GM12878 (cell line): ENCODE data around the gene NR2F1-AS1. TPM values are rescaled to one million over a fixed set of nuclear protein-coding genes. Genes with fewer than 3 reads are reported as not detected.

Source experiments
- ATAC-seq: fragments of 200-7000 bp; cut with Tn5 transposase; 3 replicates; pipeline ENCODE4 v1.9.1; 2020; ENCODE audit warnings: mild to moderate bottlenecking, moderate library complexity
- BruUV-seq: library from RNA; stranded (reverse); fragments of 400-500 nt; replicated peaks from 2 replicates; lab custom pipeline; 2021; lab: Mats Ljungman, UMichigan
- CTCF ChIA-PET: fragments of 300-600 bp; sonication (Branson Sonifier 250); formaldehyde crosslinking; extraction: SDS; loops from one replicate; lab custom pipeline; 2021; ENCODE audit warnings: inconsistent platforms; lab: Yijun Ruan, JAX
- POLR2A ChIA-PET: fragments of 350-600 bp; formaldehyde crosslinking; extraction: SDS; loops from one replicate; lab custom pipeline; 2021; ENCODE audit warnings: inconsistent platforms; lab: Charles Lee
- RAD21 ChIA-PET: fragments of 300-600 bp; sonication (Branson Sonifier 250); formaldehyde crosslinking; loops from one replicate; lab custom pipeline; 2023; ENCODE audit warnings: antibody characterized with exemption; ENCODE audit not compliant: unreplicated experiment; lab: Charles Lee
- SMC1A ChIA-PET: fragments of 300-600 bp; sonication (Branson Sonifier 250); formaldehyde crosslinking; loops from one replicate; lab custom pipeline; 2023; ENCODE audit not compliant: unreplicated experiment, uncharacterized antibody; lab: Charles Lee
- DNase-seq: peaks from one replicate; pipeline ENCODE4 v3.0.0-alpha.2; 2011; ENCODE audit warnings: low read depth, low spot score
- FAIRE-seq: peaks from 3 replicates; lab custom pipeline; 2011; peaks lifted over from hg19 to GRCh38; lab: Jason Lieb, UNC
- H2AFZ ChIP-seq: 2 replicates; pipeline ENCODE4 v1.6.0; 2011; ENCODE audit warnings: low read depth, low read length, control low read depth; ENCODE audit not compliant: control insufficient read depth
- H3K27ac ChIP-seq: 2 replicates; pipeline ENCODE4 v1.5.1; 2011; ENCODE audit warnings: control low read depth; ENCODE audit not compliant: control insufficient read depth, insufficient read depth
- H3K27me3 ChIP-seq, 2 experiments: replicated peaks in 1 of 2; 2 replicates each; pipeline versions ENCODE4 v1.6.0 to v1.6.1; 2011; ENCODE audit warnings: low read length in 1 of 2; ENCODE audit not compliant: control insufficient read depth in 2 of 2, insufficient read depth in 2 of 2
- H3K36me3 ChIP-seq, 2 experiments: 2 replicates each; pipeline ENCODE4 v1.5.1; 2011; ENCODE audit warnings: low read length in 1 of 2; ENCODE audit not compliant: control insufficient read depth in 2 of 2, insufficient read depth in 2 of 2
- H3K4me1 ChIP-seq: 2 replicates; pipeline ENCODE4 v1.6.1; 2011; ENCODE audit warnings: mild to moderate bottlenecking, low read length, moderate library complexity, mixed read lengths; ENCODE audit not compliant: control insufficient read depth, insufficient read depth
- H3K4me2 ChIP-seq: 2 replicates; pipeline ENCODE4 v1.6.0; 2011; ENCODE audit warnings: control low read depth; ENCODE audit not compliant: control insufficient read depth, insufficient read depth
- H3K4me3 ChIP-seq: fragments of 200-600 bp; sonication (generic); 2 replicates; pipeline ENCODE4 v1.5.1; 2016
- H3K79me2 ChIP-seq: 2 replicates; pipeline ENCODE4 v1.6.0; 2011; ENCODE audit warnings: low read length; ENCODE audit not compliant: control insufficient read depth, insufficient read depth
- H3K9ac ChIP-seq: 2 replicates; pipeline ENCODE4 v1.8.0; 2011; ENCODE audit warnings: low read length, control low read depth, mixed read lengths; ENCODE audit not compliant: control insufficient read depth, insufficient read depth
- H3K9me3 ChIP-seq: replicated peaks from 3 replicates; pipeline ENCODE4 v1.5.1; 2011; ENCODE audit warnings: mild to moderate bottlenecking, low read length; ENCODE audit not compliant: control insufficient read depth, insufficient read depth
- H4K20me1 ChIP-seq: 2 replicates; pipeline ENCODE4 v1.6.0; 2011; ENCODE audit not compliant: control insufficient read depth, insufficient read depth
- BMI1 ChIP-seq: fragments of 450-650 bp; IDR thresholded peaks from 2 replicates; pipeline ENCODE4 v1.6.1; 2016; ENCODE audit warnings: mild to moderate bottlenecking, moderate library complexity, borderline replicate concordance
- CREB1 ChIP-seq: IDR thresholded peaks from 2 replicates; pipeline ENCODE4 v1.6.1; 2012; ENCODE audit warnings: low read depth, mild to moderate bottlenecking, inconsistent platforms
- FOXK2 ChIP-seq: fragments of 450-650 bp; IDR thresholded peaks from 2 replicates; pipeline ENCODE4 v1.6.1; 2017; ENCODE audit warnings: mild to moderate bottlenecking, moderate library complexity
- IRF3 ChIP-seq: fragments of 450-650 bp; IDR thresholded peaks from 2 replicates; pipeline ENCODE4 v1.6.1; 2014; ENCODE audit warnings: mild to moderate bottlenecking
- KAT2A ChIP-seq: conservative IDR thresholded peaks from 2 replicates; pipeline ENCODE4 v1.6.1; 2011; ENCODE audit warnings: low read depth, low read length; ENCODE audit not compliant: control insufficient read depth
- MEF2A ChIP-seq: IDR thresholded peaks from 2 replicates; pipeline ENCODE4 v1.6.1; 2011; ENCODE audit warnings: low read depth, mild to moderate bottlenecking, low read length, moderate library complexity; ENCODE audit not compliant: insufficient read depth
- PAX8 ChIP-seq: fragments of 450-650 bp; IDR thresholded peaks from 2 replicates; pipeline ENCODE4 v1.6.1; 2017; ENCODE audit warnings: mild to moderate bottlenecking, moderate library complexity
- PML ChIP-seq: IDR thresholded peaks from 2 replicates; pipeline ENCODE4 v1.6.1; 2012; ENCODE audit warnings: low read length, inconsistent platforms
- POLR2A ChIP-seq: IDR thresholded peaks from 2 replicates; pipeline ENCODE4 v1.6.1; 2011; ENCODE audit warnings: low read depth, mild to moderate bottlenecking, low read length
- PRDM15 ChIP-seq: fragments of 450-650 bp; formaldehyde crosslinking; IDR thresholded peaks from 2 replicates; pipeline ENCODE4 v1.4.0; 2020; ENCODE audit warnings: mild to moderate bottlenecking, moderate library complexity
- SPI1 ChIP-seq: IDR thresholded peaks from 2 replicates; pipeline ENCODE4 v1.6.1; 2011; ENCODE audit warnings: low read depth, mild to moderate bottlenecking, low read length, moderate library complexity, borderline replicate concordance; ENCODE audit not compliant: insufficient read depth
- TCF7 ChIP-seq: IDR thresholded peaks from 2 replicates; pipeline ENCODE4 v1.6.1; 2014; ENCODE audit warnings: antibody characterized with exemption, borderline replicate concordance
- WRNIP1 ChIP-seq: IDR thresholded peaks from 2 replicates; pipeline ENCODE4 v1.6.1; 2011; ENCODE audit warnings: low read depth, low read length, improper control_type of control experiment, borderline replicate concordance
- YBX1 ChIP-seq: fragments of 450-650 bp; IDR thresholded peaks from 2 replicates; pipeline ENCODE4 v1.6.1; 2016; ENCODE audit warnings: antibody characterized with exemption
- ZBTB40 ChIP-seq: fragments of 450-650 bp; IDR thresholded peaks from 2 replicates; pipeline ENCODE4 v1.6.1; 2016; ENCODE audit warnings: mild to moderate bottlenecking, moderate library complexity, borderline replicate concordance
- ZNF207 ChIP-seq: fragments of 450-650 bp; IDR thresholded peaks from 2 replicates; pipeline ENCODE4 v1.6.1; 2014; ENCODE audit warnings: antibody characterized with exemption, mild to moderate bottlenecking, borderline replicate concordance
- WGBS: methylation state at CpG from one replicate; pipeline ENCODE4 v1.1.6; 2016; ENCODE audit warnings: low lambda C conversion rate; ENCODE audit not compliant: insufficient replicate concordance, insufficient coverage; ENCODE audit errors: missing lambda C conversion rate; 5-methylcytosine and 5-hydroxymethylcytosine counted together
- in situ Hi-C: fragments of 300-500 bp; cut with MboI; formaldehyde crosslinking; loops from 9 replicates; pipeline ENCODE4 v1.14.3; 2018; ENCODE audit warnings: mixed read lengths
- intact Hi-C: fragments of 100-400 bp; cut with micrococcal nuclease; formaldehyde crosslinking; loops from one replicate; pipeline ENCODE4 v1.14.2; 2022; ENCODE audit not compliant: unreplicated experiment
- polyA plus RNA-seq, 11 experiments: library from polyadenylated mRNA; depleted of rRNA in 4 of 11; unstranded in 6 of 11; stranded (reverse) in 5 of 11; fragments of >200 nt; fragmentation: Nextera tagmentation in 4 of 11; fragmentation: Illumina TruSeq in 1 of 11; extraction: Ambion mirVana in 4 of 11; extraction: Trizol in 1 of 11; gene quantifications; 1 replicate in 1 of 11; 2 replicates in 10 of 11; pipeline versions ENCODE4 v1.2.1 to v1.2.3, GENCODE V29; 2011 to 2016; ENCODE audit warnings: inconsistent platforms in 2 of 11, missing spikeins in 2 of 11, low read depth in 1 of 11
- total RNA-seq, 4 experiments: library from RNA; depleted of rRNA in 3 of 4; stranded (reverse); fragments of >200 nt in 3 of 4; fragmentation: Illumina TruSeq in 1 of 4; extraction: Trizol in 1 of 4; gene quantifications; 2 replicates each; pipeline versions ENCODE4 v1.2.1 to v1.2.3, GENCODE V29; 2013 to 2021

Gene NR2F1-AS1
- total and polyA plus RNA-seq, 10 of the 15 experiments (the other 5 are each of a cell fraction or from before 2014, with no cell fraction given): 0.11 to 0.85 (median 0.27) TPM

- TF ChIP-seq PRDM15 (CRISPR knock-in tag): no peak
- TF ChIP-seq CREB1: no peak
- TF ChIP-seq WRNIP1: no peak
These were observed 159.0 kb downstream of the NR2F1-AS1 start (continued) for GRCh38 chr5:93421987-93422401.

GRCh38 chr5:93421468-93421867, 159.6 kb downstream of the NR2F1-AS1 start:
- CTCF ChIA-PET: no interaction called here
- in situ Hi-C loops (no loop called here), intact Hi-C loops (no loop called here)
- ATAC-seq (no peak), DNase-seq (no peak), FAIRE-seq (no peak)
- Histone ChIP-seq H3K9me3 (no peaks in the 10 kb centered on the region), H3K9ac (no peak overlapping the region), H4K20me1 (no peaks in the 10 kb centered on the region), H3K4me2 (no peak overlapping the region), H2AFZ (no peak overlapping the region), H3K79me2 (no peaks in the 10 kb centered on the region), H3K36me3 (no peaks in the 10 kb centered on the region), H3K27me3 (no peaks in the 10 kb centered on the region; a peak in 1 of 4 replicates), H3K27ac (no peak overlapping the region), H3K4me1 (no peaks in the 10 kb centered on the region), H3K4me3 (no peak overlapping the region)
- WGBS: 40% methylated on average over 6 of the region's 6 CpGs
- SMC1A ChIA-PET: interaction anchor here (0.6 to 1.5 kb wide), 3 partner anchors 9 to 71 kb away, joined by 3 to 5 read pairs (median 3); no protein-coding TSS in a partner anchor
- RAD21 ChIA-PET: no interaction called here
- POLR2A ChIA-PET: no interaction called here
- BruUV-seq: no TSS peak
- TF ChIP-seq PAX8 (no peak), YBX1 (no peak), ZBTB40 (no peak), IRF3 (no peak), KAT2A (no peak), PML (no peak), FOXK2 (no peak), ZNF207 (no peak), MEF2A (no peak), POLR2A (no peak), BMI1 (no peak), SPI1 (no peak), TCF7 (no peak)
